ENCODE results near the gene DCD. TPM values are rescaled to one million over a fixed set of nuclear protein-coding genes. Genes with fewer than 3 reads are reported as not detected.
"Not testable (repeated sequence)": the region's sequence is repeated elsewhere in the genome, so short reads cannot be mapped to it uniquely, and the experiment has no call there.

DCD gene, protein sequence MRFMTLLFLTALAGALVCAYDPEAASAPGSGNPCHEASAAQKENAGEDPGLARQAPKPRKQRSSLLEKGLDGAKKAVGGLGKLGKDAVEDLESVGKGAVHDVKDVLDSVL
- polyA plus RNA-seq (2013, experiment 1 of 2; ENCODE audit: insufficient read length), result not detected
- not detected for polyA plus RNA-seq (2013, experiment 2 of 2; ENCODE audit: insufficient read length)

DNA sequence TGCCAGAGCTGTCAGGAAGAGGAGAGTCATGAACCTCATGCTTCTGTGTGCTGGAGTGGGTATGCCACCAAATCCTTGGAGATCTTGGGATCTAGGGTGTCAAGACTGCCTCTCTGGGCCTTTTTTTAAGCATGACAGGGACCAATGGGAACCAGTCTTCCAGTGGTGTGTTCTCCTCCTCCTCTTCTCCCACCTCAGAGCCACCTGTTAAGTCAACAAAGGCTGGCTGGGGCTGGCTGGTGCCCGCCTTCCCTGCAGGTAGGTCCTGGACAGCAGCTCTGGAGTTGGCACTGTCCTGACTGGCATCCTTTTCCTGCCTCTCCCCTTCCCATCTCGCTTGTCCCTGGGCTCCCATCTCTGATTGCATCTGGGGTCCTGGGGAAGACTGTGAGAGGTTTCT lies at the start of gene DCD:
Gene DCD (minus strand): TSS at position 101 of the 400 bp plus-strand sequence. CDS start 62 bp downstream, at position 39.
- DNase-seq, result no peak

DNA sequence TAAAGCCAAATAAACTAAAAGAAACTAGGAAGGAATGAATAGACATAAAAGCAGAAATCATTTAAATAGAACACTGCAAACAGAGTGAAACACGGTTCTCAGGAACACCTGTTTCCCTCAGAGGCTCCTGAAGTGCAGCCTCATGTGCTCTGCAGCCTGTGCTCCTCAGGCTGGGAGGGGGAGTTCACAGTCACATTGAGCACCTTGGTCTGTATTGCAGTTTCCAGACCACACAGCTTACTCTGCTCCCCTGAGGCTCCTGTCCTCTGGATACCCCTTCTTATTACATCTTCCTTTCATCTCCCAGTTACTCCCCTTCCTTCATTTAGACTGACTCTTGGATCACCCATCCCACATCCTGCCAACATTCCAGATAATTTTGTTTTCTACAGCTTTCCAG lies 49.7 kb upstream of the DCD start:
- DNase-seq, result no peak

DNA sequence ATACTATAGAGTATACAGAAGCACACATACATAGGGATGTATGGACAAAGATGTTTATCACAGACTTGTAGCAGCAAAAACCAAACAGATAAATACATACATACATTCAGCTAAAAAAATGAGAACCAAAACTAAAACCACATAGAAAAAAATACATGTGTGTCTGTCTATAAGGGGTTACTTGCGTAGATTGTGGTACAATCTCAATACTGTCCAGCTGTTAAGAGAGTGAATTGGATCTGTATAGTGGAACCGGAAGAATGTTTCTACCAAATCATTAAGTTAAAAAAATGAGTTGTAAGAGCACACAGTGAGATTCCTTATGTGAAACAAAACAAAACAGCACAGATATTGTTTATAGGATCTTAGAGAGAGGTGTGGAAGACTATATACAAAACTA lies 44.2 kb upstream of the DCD start:
- DNase-seq, result no peak

DNA sequence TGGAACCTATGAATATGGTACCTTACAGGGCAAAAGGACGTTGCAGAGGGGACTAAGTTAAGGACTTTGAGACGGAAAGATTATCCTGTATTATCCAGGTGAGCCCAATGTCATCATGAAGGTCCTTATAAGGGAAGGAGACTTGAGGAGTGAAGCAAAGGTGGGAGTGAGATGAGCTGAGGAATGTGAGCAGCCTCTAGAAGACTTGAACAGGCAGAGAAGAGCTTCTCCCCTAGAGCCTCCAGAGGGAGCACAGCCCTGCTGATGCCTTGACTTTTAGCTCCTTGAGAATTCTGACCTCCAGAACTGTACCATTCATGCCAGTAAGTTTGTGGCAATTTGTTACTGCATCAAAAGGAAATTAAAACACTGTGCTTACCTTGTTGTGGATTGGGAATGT lies 41.8 kb upstream of the DCD start:
- no peak for DNase-seq

DNA sequence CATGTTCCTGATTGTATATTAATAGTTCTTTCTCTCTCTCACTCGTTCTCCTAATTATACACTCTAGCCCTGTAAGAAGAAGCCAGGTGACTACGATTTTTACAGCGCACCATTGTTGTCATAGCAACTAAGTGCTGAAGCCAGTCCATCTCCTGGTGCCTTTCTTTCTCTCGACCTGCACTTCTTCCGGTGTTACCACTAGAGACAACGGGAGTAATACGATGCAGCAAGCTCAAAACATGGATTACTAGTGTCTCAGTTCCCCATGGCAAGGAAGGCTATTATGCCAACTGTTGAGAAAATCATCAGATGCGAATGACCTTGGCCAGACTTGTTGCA lies 40.8 kb upstream of the DCD start:
- no peak for DNase-seq

DNA sequence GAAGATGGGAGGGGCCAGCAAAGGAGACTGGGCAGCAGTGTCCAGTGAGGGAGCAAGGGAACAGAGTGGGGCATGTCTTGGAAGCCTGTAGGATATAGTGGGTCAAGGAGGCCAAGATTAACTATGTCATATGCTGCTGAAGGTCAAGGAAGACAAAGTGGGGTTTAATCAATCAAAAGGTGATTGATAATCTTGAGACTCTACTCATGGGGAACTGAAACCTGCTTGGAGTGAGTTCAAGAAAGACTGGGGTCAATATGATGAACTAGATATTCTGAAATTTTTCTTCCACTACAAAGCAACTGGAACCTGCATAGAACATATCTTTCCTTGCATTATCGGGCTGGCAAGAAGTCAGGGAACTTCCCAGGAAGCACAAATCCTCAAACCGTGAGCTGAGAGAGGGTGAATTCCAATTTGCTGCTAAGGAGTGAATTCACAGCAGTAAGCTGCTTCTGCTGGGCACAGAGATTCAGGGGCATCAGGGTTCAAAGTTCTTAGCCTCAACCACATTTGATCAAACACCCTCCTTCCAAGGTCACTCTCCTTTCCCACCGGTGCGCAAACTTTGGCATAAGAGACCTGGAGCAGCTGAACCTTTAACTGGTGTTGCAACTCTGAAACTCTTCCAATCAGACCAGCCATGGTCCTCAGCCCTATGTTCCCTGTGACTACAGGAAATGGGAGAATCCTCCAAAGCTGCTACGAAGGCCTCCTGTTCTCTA lies 40.3 kb upstream of the DCD start:
- no peak for DNase-seq

DNA sequence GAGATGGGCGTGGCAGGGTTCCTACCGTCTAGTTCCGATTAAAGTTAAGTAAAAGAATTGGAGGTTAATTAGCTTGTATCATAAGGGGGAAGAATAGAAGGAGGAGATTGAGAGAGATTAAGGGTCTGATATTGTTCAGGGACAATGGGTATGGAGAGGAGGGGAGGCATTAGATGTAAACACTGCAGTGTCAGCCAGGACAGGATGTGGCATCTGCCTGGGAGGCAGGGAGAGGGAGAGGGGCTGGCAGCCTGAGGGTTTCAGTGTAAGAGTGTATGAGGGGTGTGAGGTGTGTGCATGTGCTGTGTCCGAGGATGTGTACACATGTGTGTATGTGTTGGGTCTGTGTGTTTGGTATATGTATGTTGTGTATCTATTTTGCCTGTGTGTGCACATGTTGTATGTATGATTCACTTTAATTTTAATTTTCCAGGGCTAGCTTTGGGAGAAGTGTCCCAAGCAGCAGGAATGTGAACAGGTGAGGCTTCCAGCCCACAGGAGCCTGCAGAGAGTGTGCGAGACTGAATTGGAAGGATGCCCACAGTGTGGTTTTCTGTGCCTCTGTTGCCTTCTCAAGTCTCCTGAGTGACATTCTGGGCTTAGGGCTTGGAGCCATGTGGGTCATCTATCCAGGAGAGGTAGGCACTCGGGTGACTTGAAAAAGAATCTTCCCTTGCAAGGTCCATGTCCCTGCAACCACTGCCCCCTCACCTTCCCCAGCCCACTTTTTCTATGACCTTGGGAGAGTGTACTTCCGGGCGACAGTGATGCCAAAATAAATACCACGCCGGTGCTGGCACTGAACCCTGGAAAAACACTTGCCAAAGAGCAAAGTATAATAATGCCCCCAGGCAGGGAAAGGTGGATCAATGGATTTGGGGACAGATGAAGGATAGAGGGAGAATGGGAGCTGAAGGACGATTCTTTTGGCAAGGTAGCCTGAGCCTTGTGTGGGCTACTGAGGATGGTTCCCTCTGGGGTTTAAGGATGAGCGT lies 36.8 kb upstream of the DCD start:
- DNase-seq, result no peak

DNA sequence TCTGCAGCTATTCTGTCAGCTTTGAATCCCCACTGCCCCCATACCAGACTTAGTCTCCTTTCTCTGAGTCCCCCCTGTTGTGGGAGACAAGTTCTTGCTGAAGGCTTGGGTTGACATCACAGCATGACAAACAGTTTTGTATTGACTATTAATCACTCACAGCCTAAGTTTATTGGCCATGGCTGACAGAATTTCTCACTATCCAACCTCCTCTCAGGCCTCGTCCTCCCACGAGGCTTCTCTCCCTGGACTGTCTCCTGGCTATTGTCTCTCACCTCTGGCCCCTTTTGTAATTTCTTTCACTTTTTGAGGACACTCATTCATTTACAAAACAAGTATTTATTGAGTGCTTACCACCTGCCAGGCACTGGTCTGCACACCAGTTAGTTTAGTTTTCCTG lies 35.2 kb upstream of the DCD start:
- no peak for DNase-seq

DNA sequence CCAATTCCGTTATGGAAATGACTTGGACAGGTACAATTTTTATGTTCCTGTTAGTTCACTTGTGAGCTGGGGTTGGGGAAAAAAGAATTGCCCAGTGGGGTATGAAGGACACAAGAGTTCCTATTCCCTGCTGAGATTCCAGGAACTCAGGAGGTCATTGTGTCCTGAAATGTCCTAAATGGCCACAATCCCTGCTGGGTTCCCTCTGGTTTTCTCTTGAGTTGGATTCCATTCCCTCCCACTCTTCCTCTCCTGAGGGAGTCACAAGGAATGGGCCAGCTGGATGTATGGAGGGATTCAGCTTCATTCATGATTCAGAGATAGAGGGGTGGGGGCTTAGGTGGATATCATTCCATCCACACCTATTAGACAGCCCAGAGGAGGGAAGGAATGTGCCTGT lies 34.5 kb upstream of the DCD start:
- DNase-seq, result no peak

DNA sequence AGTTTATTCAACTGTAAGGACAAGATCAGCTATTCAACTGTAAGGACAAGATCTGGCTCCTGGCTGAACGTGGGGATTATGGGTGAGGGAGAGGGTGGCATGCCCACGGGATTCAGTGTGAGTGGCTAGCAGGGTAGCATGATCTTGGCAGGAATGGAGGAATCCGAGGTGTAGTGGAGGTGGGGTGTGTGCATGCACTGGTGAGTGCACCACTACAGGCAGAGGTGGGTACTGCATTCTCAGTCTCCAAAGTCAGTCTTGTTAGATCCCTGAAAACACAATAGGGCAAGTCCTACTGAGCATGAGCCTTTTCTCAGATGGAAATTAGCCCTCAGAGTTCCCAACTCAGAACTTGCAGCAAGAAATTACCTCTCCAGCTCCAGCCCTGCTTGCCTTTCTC lies 32.2 kb upstream of the DCD start:
- DNase-seq, result peak; percentile 6

DNA sequence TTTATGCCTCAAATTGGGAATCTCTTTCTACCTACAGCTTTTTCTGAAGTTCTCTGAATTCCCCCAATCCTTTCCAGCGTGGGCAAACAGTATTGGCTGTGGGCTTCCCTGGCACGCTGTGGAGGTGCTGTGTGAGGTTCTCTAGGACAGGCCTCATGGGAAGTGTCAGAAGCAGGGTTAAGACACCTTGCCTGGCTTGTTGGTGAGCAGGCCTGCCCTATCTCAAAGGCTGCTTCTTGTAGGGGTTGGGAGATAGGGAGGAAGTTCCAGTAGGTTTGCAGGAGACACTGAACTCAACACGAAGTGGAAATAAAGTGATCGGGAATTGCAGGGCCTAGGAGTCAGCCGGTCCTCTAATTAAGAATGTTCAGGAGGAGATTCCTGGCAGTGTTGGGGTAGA lies 30.0 kb upstream of the DCD start:
- DNase-seq, result no peak

DNA sequence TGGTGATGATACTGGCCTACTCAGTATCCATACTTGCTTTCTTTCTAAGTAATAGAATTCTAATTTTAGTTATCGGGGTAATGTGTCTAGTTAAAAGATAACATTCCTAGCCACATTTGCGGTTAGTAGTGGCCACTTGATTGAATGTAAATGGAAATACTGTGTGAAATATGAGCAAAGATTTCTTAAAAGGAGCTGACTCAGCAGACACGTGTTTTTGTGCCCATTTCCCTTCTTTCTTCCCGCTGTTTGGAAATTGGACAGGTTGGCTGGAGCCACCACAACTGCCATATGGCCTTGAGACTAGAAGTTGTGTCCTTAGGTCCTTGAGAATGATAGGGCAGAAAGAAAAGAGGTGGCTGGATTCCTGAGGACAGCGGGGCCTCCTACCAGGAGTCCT lies 19.8 kb upstream of the DCD start:
- DNase-seq, result no peak

DNA sequence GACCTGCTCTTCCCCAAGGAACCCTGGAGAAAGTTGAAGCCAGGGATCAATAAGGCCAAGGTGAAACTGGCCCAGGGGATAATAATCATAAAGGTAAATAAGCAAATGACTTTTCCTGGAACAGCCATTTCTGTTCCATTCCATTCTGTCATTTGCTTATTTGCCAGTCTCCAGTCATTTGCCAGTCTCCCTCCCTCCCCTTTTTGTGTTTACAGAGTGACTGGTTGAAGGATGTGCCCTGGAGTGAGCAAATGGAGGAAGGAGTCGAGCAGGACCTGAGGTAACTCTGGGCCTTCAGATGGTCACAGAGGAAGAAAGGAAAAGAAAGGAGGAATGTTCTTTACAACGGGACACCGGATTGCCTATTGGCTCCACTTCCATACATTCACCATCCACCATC lies 17.8 kb upstream of the DCD start:
- DNase-seq, result no peak

DNA sequence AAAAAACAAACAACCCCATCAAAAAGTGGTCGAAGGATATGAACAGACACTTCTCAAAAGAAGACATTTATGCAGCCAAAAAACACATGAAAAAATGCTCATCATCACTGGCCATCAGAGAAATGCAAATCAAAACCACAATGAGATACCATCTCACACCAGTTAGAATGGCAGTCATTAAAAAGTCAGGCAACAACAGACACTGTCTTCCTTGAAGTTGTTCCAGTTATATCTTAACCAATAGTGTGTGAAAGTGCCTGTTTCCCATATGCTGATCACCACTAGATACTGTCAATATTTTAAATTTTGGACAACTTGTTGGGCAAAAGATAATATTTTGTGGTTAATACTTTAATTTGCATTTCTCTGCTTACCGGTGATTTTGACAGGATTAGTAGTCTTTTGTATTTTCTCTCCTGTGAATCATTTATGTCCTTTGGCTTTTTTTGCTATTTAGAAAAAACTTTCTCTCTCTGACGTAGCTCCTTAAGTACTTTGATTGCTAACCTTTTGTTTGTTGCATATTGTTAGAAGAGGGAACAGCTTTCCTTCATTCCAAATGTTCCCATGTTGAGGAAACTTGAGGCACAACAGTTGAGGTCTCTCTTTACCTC lies 17.0 kb upstream of the DCD start:
- not testable (repeated sequence) for DNase-seq

DNA sequence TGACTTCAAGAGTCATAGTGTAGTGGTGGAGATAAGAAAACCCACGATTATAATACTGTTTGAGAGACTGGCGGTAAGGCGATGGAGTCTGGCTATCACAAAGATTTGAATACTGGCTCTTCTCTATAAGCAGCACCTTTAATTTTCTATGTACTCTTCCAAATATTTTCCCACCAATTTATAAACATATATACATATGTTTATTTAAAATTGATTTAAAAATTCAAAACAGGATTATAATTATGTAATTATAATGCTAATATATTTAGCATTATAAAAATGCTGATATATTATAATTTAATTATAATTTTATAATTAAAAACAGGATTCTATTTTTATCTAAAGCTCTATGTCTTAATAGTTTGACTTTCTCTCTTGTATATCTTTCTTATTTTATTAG lies 15.4 kb upstream of the DCD start:
- DNase-seq, result no peak

DNA sequence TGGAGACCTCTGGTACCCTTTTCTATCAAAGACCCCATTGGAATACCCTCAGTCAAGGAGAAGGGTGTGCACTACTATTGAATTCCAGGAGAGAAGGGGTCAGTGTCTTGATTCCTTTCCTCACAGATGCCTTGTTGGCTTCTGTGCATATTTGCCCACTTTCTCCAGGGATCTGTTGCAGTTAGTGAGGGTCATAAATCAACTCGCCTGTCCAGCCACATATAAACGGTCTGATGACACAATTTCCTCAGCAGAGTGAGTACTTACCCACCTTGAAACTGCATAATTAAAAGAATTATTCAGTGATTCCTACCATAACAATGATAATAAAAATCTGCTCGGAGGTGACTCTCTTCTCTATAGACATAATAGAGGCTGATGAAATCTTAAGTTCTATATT lies 13.9 kb upstream of the DCD start:
- no peak for DNase-seq

DNA sequence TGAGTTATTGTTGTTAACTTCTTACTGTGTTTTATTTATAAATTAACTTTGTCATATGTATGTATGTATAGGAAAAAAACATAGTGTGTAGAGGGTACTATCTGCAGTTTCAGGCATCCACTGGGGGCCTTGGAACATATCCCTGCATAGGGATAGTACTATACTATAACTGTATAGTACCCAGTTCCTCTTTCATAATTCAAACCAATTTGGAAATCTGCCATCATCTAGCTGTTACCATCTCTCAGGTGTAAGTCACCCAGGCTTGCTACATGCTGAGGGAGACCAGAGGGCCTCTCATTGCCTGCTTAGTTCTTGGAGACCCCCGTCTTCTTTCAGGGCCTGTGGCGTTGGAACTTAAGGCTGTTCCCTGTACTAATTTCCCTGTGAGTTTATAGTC lies 12.9 kb upstream of the DCD start:
- DNase-seq, result no peak

DNA sequence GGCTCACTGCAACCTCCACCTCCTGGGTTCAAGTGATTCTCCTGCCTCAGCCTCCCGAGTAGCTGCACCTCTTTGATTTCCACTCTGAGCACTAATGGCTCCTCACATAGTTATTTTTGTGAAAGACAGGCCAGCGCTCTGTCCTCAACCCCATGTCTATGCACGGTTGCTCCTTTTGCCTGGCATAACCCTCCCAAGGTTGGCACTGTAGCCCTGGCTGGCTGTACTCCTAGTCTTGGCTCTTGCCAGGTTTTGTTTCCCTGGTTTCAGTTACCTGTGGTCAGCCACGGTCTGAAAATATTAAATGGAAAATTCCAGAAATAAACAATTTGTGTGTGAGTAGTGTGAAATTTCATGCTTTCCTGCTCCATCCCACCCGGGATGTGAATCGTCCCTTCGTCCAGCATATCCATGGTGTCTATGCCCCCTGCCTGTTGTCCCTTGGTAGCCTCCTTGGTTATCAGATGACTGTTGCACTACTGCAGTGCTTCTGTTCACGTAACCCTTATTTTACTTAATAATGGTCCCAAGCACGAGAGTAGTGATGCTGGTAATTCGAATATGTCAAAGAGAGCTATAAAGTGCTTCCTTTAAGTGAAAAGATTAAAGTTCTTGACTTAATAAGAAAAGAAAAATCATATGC lies 12.3 kb upstream of the DCD start:
- DNase-seq, result no peak

DNA sequence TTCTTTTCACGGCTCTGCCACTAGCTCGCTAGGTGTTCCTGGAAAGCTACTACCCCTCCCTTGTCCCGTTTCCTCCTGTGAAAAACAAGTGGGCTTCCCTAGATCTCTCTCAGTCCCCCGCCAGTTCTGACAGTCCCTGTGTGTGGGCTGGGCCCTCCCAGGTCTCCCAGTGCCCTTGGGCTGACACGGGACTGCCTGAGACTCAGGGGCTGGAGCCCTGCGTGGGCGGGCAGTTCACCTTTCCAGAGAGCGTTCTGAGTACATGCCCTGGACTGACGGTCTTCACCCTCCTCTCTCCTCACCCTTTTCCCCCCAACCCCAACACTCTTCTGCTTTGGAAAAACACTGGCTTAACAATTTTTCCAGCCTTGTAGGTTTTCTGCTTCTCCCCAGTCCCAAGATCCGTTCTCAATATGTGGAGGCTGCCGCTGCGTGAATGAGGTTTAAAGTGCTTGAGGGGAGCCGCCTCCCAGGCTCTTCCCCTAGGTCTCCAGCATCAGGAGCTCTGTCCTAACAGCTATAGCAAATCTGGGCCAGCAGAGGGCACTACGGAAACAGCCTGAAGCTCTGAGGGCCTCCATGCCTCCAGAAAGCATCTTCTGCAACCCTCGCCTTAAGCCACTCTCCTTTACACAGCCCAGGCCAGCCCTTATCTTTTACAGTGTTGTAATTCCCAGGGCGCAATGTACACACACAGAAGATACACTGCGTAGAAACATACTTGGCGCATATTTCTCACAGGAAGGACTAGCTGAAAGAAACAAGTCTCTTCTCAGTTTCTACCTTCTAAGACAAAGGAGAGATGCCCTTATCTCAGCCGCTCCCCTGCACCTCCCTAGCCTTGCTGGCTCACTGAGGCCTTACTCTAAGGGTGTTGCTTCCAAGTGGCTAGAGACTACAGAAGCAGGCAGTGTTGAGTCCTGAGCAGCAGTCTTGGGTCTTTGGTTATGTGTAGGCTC lies 10.4 kb upstream of the DCD start:
- DNase-seq, result peak; percentile 26

DNA sequence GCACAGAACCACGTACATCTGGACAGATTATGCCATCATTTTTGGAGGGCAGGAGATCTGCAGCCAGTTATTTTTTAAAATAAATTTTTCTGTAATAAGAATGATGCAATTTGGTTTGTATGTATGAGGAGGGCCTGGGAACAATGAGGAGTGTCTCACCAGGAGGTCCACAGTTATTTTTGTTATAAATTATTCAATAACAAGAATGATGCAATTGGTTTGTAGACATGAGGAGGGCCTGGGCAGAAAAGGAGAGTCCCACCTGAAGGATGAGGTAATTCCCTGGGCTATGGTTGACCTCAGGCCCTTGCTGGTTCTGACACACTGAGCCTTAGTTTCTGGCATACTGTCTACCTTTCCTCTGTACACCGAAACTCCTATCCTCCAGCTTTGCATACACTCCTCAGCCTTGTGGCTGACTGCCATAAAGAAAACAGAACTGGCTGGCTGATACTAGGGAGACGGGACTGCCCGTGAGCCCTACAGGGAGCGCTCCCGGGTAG lies 9.0 kb upstream of the DCD start:
- no peak for DNase-seq

DNA sequence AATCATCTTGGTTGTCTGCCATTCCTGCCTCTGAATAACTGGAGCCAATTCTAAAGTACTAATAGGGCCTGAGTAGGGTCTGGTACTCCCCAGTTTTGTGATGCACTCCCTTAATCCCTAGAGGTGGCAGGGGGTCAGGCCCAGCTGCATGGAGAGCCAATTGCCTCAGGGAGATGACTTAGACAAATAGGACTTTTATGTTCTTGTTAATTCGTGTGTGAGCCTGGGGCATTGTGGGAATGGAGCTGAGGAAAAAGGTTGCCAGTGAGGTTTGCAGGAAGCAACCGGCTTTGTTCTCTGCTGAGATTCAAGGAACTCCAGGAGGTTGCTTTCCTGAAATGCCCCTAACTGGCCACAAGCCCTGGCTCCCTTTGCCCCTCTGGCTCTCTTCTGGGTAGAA lies 6.8 kb upstream of the DCD start:
- DNase-seq, result no peak

All from fibroblast of skin of back (primary cell).